Breast epithelium (tissue), 4 donors: Measurements from ENCODE around the gene KRTAP9-8. TPM values are rescaled to one million over a fixed set of nuclear protein-coding genes. Genes with fewer than 3 reads are reported as not detected.
"Not testable (repeated sequence)": the region's sequence is repeated elsewhere in the genome, so short reads cannot be mapped to it uniquely, and the experiment has no call there.

ENCODE experiments used
- DNase-seq, 2 donors: peaks; one replicate each; pipeline ENCODE4 v3.0.0-alpha.2; 2019; ENCODE audit warnings: low spot score in 2 of 2
- H3K27ac ChIP-seq, 2 donors: fragments of 200-600 bp; sonication (generic) in 1 of 2; one replicate each; pipeline ENCODE4 v1.5.1; 2016 to 2019; ENCODE audit warnings: mild to moderate bottlenecking in 1 of 2
- H3K27me3 ChIP-seq, 2 donors: fragments of 200-600 bp; sonication (generic) in 1 of 2; one replicate each; pipeline versions ENCODE4 v1.5.1 to v1.6.0; 2017 to 2019; ENCODE audit warnings: control low read depth in 1 of 2, mild to moderate bottlenecking in 1 of 2
- H3K36me3 ChIP-seq: fragments of 200-600 bp; one replicate; pipeline ENCODE4 v1.5.1; 2019
- H3K4me1 ChIP-seq, 2 donors: fragments of 200-600 bp; sonication (generic); one replicate each; pipeline ENCODE4 v1.5.1; 2016 to 2019; ENCODE audit warnings: control low read depth in 1 of 2
- H3K4me3 ChIP-seq, 3 donors: fragments of 200-600 bp; sonication (generic); 1 replicate in 2 of 3; 2 replicates in 1 of 3; pipeline ENCODE4 v1.5.1; 2016 to 2019; ENCODE audit warnings: mild to moderate bottlenecking in 3 of 3, moderate library complexity in 2 of 3
- H3K9me3 ChIP-seq, 2 donors: fragments of 200-600 bp; sonication (generic) in 1 of 2; one replicate each; pipeline ENCODE4 v1.5.1; 2016 to 2019; ENCODE audit warnings: control low read depth in 1 of 2
- CTCF ChIP-seq, 3 donors: fragments of 450-650 bp; IDR thresholded peaks; one replicate each; pipeline ENCODE4 v1.5.1; 2016 to 2017; ENCODE audit warnings: antibody characterized with exemption in 3 of 3, mild to moderate bottlenecking in 3 of 3, moderate library complexity in 3 of 3
- POLR2A ChIP-seq: fragments of 450-650 bp; IDR thresholded peaks from one replicate; pipeline ENCODE4 v1.6.1; 2016; ENCODE audit warnings: antibody characterized with exemption, mild to moderate bottlenecking, moderate library complexity
- POLR2AphosphoS5 ChIP-seq, 3 donors: sonication (generic); formaldehyde crosslinking; IDR thresholded peaks; one replicate each; pipeline ENCODE4 v1.6.1; 2017; ENCODE audit warnings: antibody characterized with exemption in 3 of 3
- intact Hi-C: fragments of 100-400 bp; cut with DNase I; formaldehyde crosslinking; loops from one replicate; pipeline ENCODE4 v1.15.1; 2023; ENCODE audit warnings: low total_unique reads
- total RNA-seq, 3 donors: library from RNA; depleted of rRNA; stranded (reverse); fragments of >200 nt; gene quantifications; one replicate each; pipeline ENCODE4 v1.1.0, GENCODE V29; 2016

Gene KRTAP9-8
- total RNA-seq, 3 donors from 2014 or later: not detected

GRCh38 chr17:41230094-41230493, 7.7 kb upstream of the KRTAP9-8 start:
- no peak overlapping the region for H3K27ac ChIP-seq
- no peaks in the 10 kb centered on the region for H3K4me1 ChIP-seq
- no peak for DNase-seq
- intact Hi-C loops: no loop called here
- H3K27me3 ChIP-seq: no peaks in the 10 kb centered on the region
- no peaks in the 10 kb centered on the region for H3K9me3 ChIP-seq
- no peak overlapping the region for H3K4me3 ChIP-seq
- no peak for TF ChIP-seq POLR2A
- TF ChIP-seq POLR2AphosphoS5 (IDR thresholded peaks at IDR 0.05): no peak
- no peak for TF ChIP-seq CTCF (IDR thresholded peaks at IDR 0.05)
- H3K36me3 ChIP-seq: no peaks in the 10 kb centered on the region

DNA sequence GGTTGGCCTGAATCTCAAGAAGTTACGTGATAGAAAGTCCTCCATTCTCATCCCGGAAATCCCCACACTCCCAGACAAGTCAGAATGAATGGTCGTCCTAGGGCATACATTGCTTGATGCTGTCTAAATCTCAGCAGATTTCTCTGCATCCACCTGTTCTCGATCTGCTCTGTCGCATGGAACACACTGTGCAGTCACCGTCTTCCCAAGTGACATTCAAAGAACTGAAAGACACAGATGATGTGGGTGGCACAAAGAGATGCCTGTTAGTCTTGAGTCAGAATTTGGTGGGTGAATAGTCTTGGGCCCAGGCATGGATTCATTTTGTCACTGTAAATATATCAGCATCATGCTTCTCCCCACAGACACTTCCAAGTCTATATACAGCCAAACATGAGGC, 6.1 kb upstream of the KRTAP9-8 start:
- no peak overlapping the region for H3K27ac ChIP-seq
- DNase-seq: no peak
- H3K9me3 ChIP-seq: no peaks in the 10 kb centered on the region
- H3K27me3 ChIP-seq: no peaks in the 10 kb centered on the region
- no peaks in the 10 kb centered on the region for H3K4me1 ChIP-seq
- intact Hi-C loops: no loop called here
- no peak overlapping the region for H3K4me3 ChIP-seq
- TF ChIP-seq CTCF (IDR thresholded peaks at IDR 0.05): no peak
- TF ChIP-seq POLR2A: no peak
- no peak for TF ChIP-seq POLR2AphosphoS5 (IDR thresholded peaks at IDR 0.05)
- no peaks in the 10 kb centered on the region for H3K36me3 ChIP-seq

GRCh38 chr17:41232399-41233105, 5.2 kb upstream of the KRTAP9-8 start, which contains the start of gene KRTAP9-3:
Gene KRTAP9-3, plus strand, starts transcription at chr17:41232449. Its CDS starts 53 bp downstream, at chr17:41232502.
- DNase-seq, H3K27me3 ChIP-seq, H3K4me1 ChIP-seq, H3K9me3 ChIP-seq, H3K27ac ChIP-seq, intact Hi-C loops, H3K4me3 ChIP-seq, H3K36me3 ChIP-seq: not testable (repeated sequence)

DNA sequence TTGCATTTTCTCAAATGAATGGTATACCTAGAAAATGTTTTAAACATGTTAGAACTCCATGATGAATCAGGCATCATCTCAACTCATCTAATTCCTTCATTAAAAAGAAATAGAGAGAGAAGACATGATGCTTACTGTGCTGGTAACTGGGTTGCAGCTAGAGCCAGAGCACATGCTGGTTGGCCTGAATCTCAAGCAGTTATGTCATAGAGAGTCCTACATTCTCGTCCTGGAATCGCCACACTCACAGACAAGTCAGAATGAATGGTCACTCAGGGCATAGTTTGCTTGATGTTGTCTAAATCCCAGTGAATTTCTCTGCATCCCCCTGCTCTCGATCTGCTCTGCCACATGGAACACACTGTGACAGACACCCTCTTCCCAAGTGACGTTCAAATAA, 683 bp upstream of the KRTAP9-8 start:
- H3K9me3 ChIP-seq, H3K27me3 ChIP-seq, intact Hi-C loops, H3K4me1 ChIP-seq, H3K27ac ChIP-seq, H3K4me3 ChIP-seq, DNase-seq, H3K36me3 ChIP-seq: not testable (repeated sequence)

- H3K27ac ChIP-seq, H3K4me3 ChIP-seq, H3K4me1 ChIP-seq, H3K9me3 ChIP-seq, intact Hi-C loops, DNase-seq, H3K36me3 ChIP-seq, H3K27me3 ChIP-seq: not testable (repeated sequence)
These were observed 9.4 kb downstream of the KRTAP9-8 start for GRCh38 chr17:41246995-41247787.

- H3K9me3 ChIP-seq, H3K27ac ChIP-seq, intact Hi-C loops, H3K27me3 ChIP-seq, DNase-seq, H3K36me3 ChIP-seq, H3K4me1 ChIP-seq, H3K4me3 ChIP-seq: not testable (repeated sequence)
These were observed 11.9 kb downstream of the KRTAP9-8 start, which contains the start of gene KRTAP9-4 for GRCh38 chr17:41249637-41250240. Gene KRTAP9-4, plus strand, starts transcription at chr17:41249687. Its CDS starts 34 bp downstream, at chr17:41249721.

- Histone ChIP-seq H3K27me3 (no peaks in the 10 kb centered on the region), H3K9me3 (no peaks in the 10 kb centered on the region), H3K27ac (no peak overlapping the region), H3K4me1 (no peaks in the 10 kb centered on the region), H3K36me3 (no peaks in the 10 kb centered on the region), H3K4me3 (no peak overlapping the region)
- DNase-seq: no peak
- TF ChIP-seq POLR2AphosphoS5 (IDR thresholded peaks at IDR 0.05) (no peak), POLR2A (no peak), CTCF (IDR thresholded peaks at IDR 0.05) (no peak)
- intact Hi-C loops: no loop called here
These were observed 13.5 kb downstream of the KRTAP9-8 start for GRCh38 chr17:41251261-41251660.
